Spleen (tissue), 13 donors: ENCODE data around the gene BFSP1. TPM values are rescaled to one million over a fixed set of nuclear protein-coding genes. Genes with fewer than 3 reads are reported as not detected.
A peak's percentile ranks its signal among the peaks of the same experiment; 100 is the strongest.

Experiments
- DNase-seq: peaks from one replicate; pipeline ENCODE4 v3.0.0-alpha.2; 2020
- H3K27ac ChIP-seq, 8 donors: fragments of 200-600 bp; sonication (generic) in 7 of 8; 1 replicate in 4 of 8; 2 replicates in 4 of 8; pipeline versions ENCODE4 v1.5.0 to v1.8.0; 2016 to 2021; ENCODE audit warnings: inconsistent platforms in 4 of 8, mild to moderate bottlenecking in 4 of 8, moderate library complexity in 1 of 8
- H3K27me3 ChIP-seq, 7 donors: fragments of 200-600 bp; sonication (generic) in 6 of 7; replicated peaks in 1 of 7; 1 replicate in 4 of 7; 2 replicates in 3 of 7; pipeline versions ENCODE4 v1.5.0 to v1.8.0; 2016 to 2021; ENCODE audit warnings: inconsistent platforms in 3 of 7, mild to moderate bottlenecking in 1 of 7
- H3K36me3 ChIP-seq, 6 donors: fragments of 200-600 bp; sonication (generic) in 5 of 6; 1 replicate in 4 of 6; 2 replicates in 2 of 6; pipeline versions ENCODE4 v1.5.0 to v1.8.0; 2016 to 2021; ENCODE audit warnings: inconsistent platforms in 2 of 6
- H3K4me1 ChIP-seq, 6 donors: fragments of 200-600 bp; sonication (generic) in 5 of 6; 1 replicate in 3 of 6; 2 replicates in 3 of 6; pipeline versions ENCODE4 v1.5.0 to v1.8.0; 2016 to 2021; ENCODE audit warnings: inconsistent platforms in 3 of 6
- H3K4me3 ChIP-seq, 8 donors: fragments of 200-600 bp; sonication (generic) in 7 of 8; 1 replicate in 4 of 8; 2 replicates in 4 of 8; pipeline versions ENCODE4 v1.5.0 to v1.8.0; 2016 to 2021; ENCODE audit warnings: inconsistent platforms in 4 of 8, mild to moderate bottlenecking in 4 of 8, moderate library complexity in 2 of 8
- H3K9me3 ChIP-seq, 8 donors: fragments of 200-600 bp; sonication (generic) in 7 of 8; 1 replicate in 4 of 8; 2 replicates in 4 of 8; pipeline versions ENCODE4 v1.5.0 to v1.8.0; 2016 to 2021; ENCODE audit warnings: inconsistent platforms in 4 of 8
- POLR2A ChIP-seq, 3 donors: fragments of 450-650 bp; IDR thresholded peaks; one replicate each; pipeline ENCODE4 v1.5.1; 2017; ENCODE audit warnings: antibody characterized with exemption in 3 of 3, mild to moderate bottlenecking in 1 of 3
- POLR2AphosphoS5 ChIP-seq, 3 donors: sonication (generic); formaldehyde crosslinking; IDR thresholded peaks; one replicate each; pipeline ENCODE4 v1.5.1; 2017; ENCODE audit warnings: antibody characterized with exemption in 3 of 3
- WGBS, 5 donors: extraction: QIAGEN DNeasy Blood & Tissue Kit in 3 of 5; methylation state at CpG; one replicate each; pipeline versions ENCODE4 v1.1.5 to v1.1.7; 2013 to 2018; 5-methylcytosine and 5-hydroxymethylcytosine counted together
- intact Hi-C: fragments of 100-400 bp; cut with DNase I; formaldehyde crosslinking; loops from one replicate; pipeline ENCODE4 v1.15.0; 2023; ENCODE audit warnings: low total_unique reads
- long read RNA-seq, 2 donors: transcript quantifications; one replicate each; lab custom pipeline, GENCODE V29; 2026
- polyA plus RNA-seq, 3 donors: library from polyadenylated mRNA; stranded (reverse); fragments of 200-250 nt; gene quantifications; one replicate each; pipeline ENCODE4 v1.2.1, GENCODE V29; 2013
- total RNA-seq, 7 donors: library from RNA; depleted of rRNA in 3 of 7; stranded (reverse); fragments of >200 nt in 3 of 7; fragmentation: NEBNext Ultra II Directional in 4 of 7; extraction: Animal tissue kit (Norgen Biotek cat#: 25700) in 4 of 7; gene quantifications; one replicate each; pipeline versions ENCODE4 v1.1.0 to v1.2.1, GENCODE V29; 2016 to 2021
- TF ChIP-seq, protein P1 (sequence below), 11 experiments: fragments of 200-600 bp in 7 of 11; fragments of 450-650 bp in 4 of 11; sonication (generic) in 4 of 11; IDR thresholded peaks in 8 of 11; conservative IDR thresholded peaks in 3 of 11; 1 replicate in 7 of 11; 2 replicates in 4 of 11; pipeline versions ENCODE4 v1.4.0 to v1.8.0; 2016 to 2021; ENCODE audit warnings: antibody characterized with exemption in 11 of 11, inconsistent platforms in 4 of 11, mild to moderate bottlenecking in 1 of 11
- donor health status: healthy with polysubstance abuse.
- donor health status: DM: no; HTN: no; CAD: no; lungs with moderate emphysema.
- donor health status: DM: no; HTN: no; CAD: no.
- donor health status: Bipolar disorder and iron deficiency.
- donor health status: healthy.
- donor health status: DM: no; HTN: no; CAD: no.
- donor health status: DM: yes; HTN: yes; CAD: no.

BFSP1 gene
- total RNA-seq: under 1 TPM; 0.13 to 0.86 (median 0.44) TPM
- polyA plus RNA-seq: under 1 TPM; 0.35 to 0.48 (median 0.38) TPM
- long read RNA-seq, donor 1: 0 reads
- long read RNA-seq, donor 2, partial matches to known transcripts: 290 of 394 reads
- long read RNA-seq, donor 2, other reads (novel, unspliced or antisense): 104 of 394 reads

DNA sequence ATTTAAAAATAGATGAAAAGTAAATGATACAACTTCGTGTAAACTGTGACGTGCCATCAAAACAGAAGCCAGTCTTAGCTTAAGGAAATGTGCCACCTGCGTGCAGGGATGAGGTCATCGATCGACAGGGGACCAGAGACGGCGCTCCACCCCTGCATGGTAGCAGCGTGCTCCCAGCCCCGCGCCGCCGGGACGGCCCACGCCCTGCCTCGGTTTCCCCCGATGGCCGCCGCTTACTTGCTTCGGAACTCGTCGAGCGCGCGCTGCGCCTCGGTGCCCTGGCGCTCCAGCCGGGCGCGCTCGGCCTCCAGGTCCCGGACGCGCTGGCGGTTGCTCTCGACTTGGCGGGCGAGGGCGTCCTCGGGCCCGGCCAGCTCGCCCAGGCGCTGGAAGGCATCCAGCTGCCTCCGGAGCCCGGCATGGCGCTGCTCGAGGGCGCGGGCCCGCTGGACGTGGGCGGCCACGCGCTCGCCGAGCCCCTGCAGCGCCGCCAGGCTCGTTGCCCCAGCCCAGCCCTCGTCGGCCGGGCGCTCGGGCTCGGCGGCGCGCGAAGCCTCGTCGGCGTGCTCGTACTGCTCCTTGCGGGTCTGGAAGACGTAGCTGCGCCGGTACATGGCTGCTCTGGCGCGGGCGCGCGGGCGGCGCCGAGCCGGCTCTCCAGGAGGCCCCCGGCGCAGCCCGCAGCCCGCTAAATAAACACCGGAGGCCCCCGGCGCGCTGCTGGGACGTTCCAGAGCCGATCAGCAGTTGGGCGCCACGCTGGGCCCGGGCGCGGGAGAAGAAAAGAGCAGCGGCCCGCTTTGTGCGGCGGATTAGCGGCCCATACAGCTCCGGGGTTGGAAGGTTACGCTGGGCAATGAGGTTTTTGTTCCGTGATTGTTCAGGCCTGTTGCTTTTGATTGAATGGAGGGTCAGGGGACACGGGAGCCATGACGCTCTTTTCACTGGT is at the start of gene BFSP1:
Gene BFSP1 (minus strand): TSS at position 664 of the 949 bp plus-strand sequence. CDS start 50 bp downstream, at position 614.
- 1 to 6% (median 1%) methylated on average over 21 to 111 of the region's 111 CpGs for WGBS, 5 donors
- intact Hi-C loops: loop anchor here (10.0 kb wide), 2 partner anchors 374 to 464 kb away; no protein-coding TSS in a partner anchor
- Histone ChIP-seq H3K27me3 (peaks cover 0 to 32% (median 11%) of the 10 kb centered on the region in 7 donors), H3K36me3 (no peaks in the 10 kb centered on the region), H3K9me3 (no peaks in the 10 kb centered on the region), H3K27ac (peak within 1 kb of the TSS in 5 of 8 donors; percentile 28 to 65 (median 59)), H3K4me3 (peak within 1 kb of the TSS; percentile 22 to 75 (median 49)), H3K4me1 (peaks cover 0 to 20% (median 15%) of the 10 kb centered on the region in 6 donors)
- DNase-seq: peak; percentile 82
- TF ChIP-seq, protein P1, sequence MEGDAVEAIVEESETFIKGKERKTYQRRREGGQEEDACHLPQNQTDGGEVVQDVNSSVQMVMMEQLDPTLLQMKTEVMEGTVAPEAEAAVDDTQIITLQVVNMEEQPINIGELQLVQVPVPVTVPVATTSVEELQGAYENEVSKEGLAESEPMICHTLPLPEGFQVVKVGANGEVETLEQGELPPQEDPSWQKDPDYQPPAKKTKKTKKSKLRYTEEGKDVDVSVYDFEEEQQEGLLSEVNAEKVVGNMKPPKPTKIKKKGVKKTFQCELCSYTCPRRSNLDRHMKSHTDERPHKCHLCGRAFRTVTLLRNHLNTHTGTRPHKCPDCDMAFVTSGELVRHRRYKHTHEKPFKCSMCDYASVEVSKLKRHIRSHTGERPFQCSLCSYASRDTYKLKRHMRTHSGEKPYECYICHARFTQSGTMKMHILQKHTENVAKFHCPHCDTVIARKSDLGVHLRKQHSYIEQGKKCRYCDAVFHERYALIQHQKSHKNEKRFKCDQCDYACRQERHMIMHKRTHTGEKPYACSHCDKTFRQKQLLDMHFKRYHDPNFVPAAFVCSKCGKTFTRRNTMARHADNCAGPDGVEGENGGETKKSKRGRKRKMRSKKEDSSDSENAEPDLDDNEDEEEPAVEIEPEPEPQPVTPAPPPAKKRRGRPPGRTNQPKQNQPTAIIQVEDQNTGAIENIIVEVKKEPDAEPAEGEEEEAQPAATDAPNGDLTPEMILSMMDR (IDR thresholded peaks at IDR 0.05 in 8 of 11, conservative IDR thresholded peaks at IDR 0.05 in 3 of 11): no peak
- TF ChIP-seq POLR2AphosphoS5 (IDR thresholded peaks at IDR 0.05): peak in 2 of 3 donors; percentile 27

DNA sequence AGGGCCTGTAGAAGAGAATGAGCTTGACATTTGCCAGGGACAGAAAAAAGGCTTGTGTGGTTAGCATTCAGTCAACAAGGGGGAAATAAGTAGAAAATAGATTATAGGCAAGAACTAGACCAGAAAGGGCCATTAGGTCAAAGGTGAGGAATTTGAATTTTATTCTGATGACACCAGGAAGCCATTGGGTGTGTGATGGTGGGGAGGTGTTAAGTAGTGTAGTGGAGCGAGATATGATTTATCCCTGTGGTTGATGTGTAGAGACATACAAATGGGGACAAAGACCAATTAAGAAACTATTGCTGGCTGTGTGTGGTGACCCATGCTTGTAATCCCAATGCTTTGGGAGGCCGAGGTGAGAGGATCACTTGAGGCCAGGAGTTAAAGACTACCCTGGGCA is 49.7 kb upstream of the BFSP1 start:
- Histone ChIP-seq H3K27ac (no peak overlapping the region), H3K9me3 (no peaks in the 10 kb centered on the region), H3K36me3 (no peaks in the 10 kb centered on the region), H3K4me3 (no peak overlapping the region), H3K4me1 (peaks cover 0 to 25% (median 5%) of the 10 kb centered on the region in 6 donors), H3K27me3 (no peaks in the 10 kb centered on the region)
- TF ChIP-seq POLR2AphosphoS5 (IDR thresholded peaks at IDR 0.05) (no peak), POLR2A (IDR thresholded peaks at IDR 0.05) (no peak)
- TF ChIP-seq, protein P1 (IDR thresholded peaks at IDR 0.05 in 8 of 11, conservative IDR thresholded peaks at IDR 0.05 in 3 of 11): no peak
- intact Hi-C loops: no loop called here
- DNase-seq: no peak
- WGBS, 5 donors: 88 to 96% (median 91%) methylated on average over 2 of the region's 2 CpGs

DNA sequence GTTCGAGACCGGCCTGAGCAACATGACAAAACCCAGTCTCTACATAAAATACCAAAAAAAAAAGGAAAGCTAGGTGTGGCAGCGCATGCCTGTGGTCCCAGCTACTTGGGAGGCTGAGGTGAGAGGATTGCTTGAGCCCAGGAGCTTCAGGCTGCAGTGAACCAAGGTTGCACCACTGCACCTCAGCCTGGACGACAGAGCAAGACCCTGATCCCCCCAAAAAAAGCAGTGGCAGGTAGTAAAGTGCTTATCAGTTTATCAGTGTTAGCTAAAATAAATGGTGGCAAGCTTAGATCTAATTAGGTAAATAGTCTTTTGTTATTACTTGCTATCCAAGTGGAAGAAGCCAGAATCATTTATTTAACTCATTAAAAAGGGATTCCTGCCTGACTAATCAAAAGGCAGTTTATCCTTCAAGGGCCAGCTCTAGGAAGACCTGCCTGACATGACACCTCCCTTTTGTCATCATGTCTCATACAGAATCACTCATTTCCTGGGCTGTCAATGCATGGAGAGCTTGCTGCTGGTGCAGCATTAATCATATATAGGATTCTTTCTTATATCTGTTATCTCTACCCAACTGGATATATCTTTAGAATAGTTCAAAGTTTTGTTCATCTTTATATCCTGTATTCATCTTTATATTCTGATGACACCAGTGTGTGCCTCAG is 48.3 kb upstream of the BFSP1 start:
- H3K27me3 ChIP-seq: no peaks in the 10 kb centered on the region
- H3K36me3 ChIP-seq: no peaks in the 10 kb centered on the region
- DNase-seq: no peak
- intact Hi-C loops: no loop called here
- no peaks in the 10 kb centered on the region for H3K9me3 ChIP-seq
- no peak overlapping the region for H3K4me3 ChIP-seq
- WGBS, 5 donors: 87 to 97% (median 96%) methylated on average over 4 of the region's 4 CpGs
- TF ChIP-seq POLR2A (IDR thresholded peaks at IDR 0.05) (no peak), POLR2AphosphoS5 (IDR thresholded peaks at IDR 0.05) (no peak)
- TF ChIP-seq, protein P1 (IDR thresholded peaks at IDR 0.05 in 8 of 11, conservative IDR thresholded peaks at IDR 0.05 in 3 of 11): no peak
- no peak overlapping the region for H3K27ac ChIP-seq
- peaks cover 0 to 20% (median 4%) of the 10 kb centered on the region in 6 donors for H3K4me1 ChIP-seq
